CD4-positive, alpha-beta T cell treated with Interleukin-10 for 1 hour (primary cell): ENCODE data around the gene CSRP3.
"Not testable (repeated sequence)": the region's sequence is repeated elsewhere in the genome, so short reads cannot be mapped to it uniquely, and the experiment has no call there.

ENCODE experiments used
- DNase-seq: peaks from one replicate; pipeline ENCODE4 v3.0.0-alpha.2; 2020

Gene CSRP3

DNA sequence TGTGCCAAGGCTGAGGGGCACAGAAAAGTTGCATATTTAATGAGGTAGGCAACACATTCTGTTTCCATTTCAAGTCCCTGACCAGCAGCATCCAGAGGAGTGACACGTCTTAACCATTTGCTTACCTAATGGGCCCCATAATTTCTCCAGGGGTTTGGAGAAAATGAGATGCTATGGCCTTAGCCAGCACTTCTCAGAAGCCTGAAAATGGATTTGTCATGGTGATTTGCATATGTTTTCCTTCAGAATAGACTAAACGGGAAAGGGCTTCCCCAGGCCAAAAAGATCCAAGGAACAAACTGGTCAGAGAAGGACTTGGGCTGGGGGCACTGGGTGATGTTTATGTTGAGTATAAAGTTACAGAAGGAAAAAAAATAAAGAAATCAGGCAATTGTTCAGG is 16.7 kb downstream of the CSRP3 start:
- no peak for DNase-seq

DNA sequence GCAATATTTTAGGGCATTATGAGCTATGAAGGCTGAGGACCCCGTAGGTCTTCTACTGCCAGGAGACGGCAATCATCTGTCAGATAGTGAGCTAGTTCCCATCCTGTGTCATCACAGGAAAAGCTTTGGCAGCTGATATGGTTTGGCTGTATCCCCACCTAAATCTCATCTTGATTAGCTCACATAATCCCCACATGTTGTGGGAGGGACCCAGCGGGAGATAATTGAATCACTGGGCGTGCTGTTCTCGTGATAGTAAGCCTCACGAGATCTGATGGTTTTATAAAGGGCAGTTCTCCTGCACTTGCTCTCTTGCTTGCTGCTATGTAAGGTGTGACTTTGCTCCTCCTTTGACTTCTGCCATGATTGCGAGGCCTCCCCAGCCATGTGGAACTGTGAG is 18.1 kb downstream of the CSRP3 start:
- no peak for DNase-seq

DNA sequence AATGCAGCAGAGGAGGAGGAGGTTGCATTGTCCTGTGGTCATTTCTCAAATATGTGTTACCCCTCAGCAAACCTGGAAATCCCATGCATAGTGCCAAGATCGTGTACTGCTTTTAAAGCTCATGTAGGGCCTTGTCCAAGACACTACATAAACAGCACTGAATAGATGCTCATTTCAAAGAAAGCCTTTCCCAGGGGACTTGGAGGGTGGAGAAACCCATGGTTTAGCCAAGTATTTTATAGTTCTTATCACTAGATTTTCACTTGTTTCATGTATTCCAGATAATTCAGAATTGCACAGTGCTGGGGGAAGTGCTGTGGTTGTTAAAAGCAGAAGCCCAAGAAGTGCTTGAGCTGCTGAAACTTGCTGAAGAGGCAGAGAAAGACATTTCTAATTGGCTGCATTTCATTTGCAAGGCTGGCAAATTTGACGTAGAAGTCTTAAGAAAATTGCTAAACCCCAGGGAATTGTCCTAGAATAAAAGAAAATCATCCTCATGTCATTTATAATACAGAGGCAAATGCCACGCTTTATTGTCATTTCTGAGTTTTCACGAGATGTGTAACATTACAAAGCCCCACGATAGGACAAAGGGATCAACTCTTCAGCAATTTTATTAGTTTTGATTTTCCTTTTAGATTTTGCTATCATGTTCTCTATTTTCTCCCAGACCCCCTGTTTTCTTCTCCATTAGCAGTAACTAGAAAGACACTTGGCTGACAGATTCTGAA is 20.1 kb downstream of the CSRP3 start:
- DNase-seq: no peak

DNA sequence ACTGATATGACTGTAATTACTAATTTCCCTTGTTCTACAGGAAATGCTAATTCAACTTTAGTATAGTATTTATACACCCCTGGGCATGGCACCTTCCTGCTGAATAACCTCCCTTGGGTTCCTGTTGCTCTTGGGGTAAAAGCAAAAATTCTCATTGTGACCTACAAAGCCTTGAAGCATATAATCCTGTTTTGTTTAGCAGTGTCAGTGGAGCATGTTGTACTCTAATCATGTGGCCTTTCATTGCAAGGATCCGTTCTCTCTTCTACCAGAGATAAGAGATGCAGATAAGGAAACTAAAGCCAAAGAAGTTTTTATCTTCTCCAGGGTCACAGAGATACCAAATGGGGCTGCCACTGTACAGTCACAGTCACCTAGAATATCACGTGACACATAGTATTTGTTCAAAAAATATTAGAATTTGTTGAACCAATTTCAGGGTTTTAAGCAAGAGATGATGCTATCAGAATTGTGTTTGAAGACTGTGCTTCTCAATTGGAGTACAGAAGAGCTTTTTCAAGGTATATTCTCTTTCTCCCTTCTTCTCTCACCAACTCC is 25.1 kb downstream of the CSRP3 start:
- DNase-seq: no peak

DNA sequence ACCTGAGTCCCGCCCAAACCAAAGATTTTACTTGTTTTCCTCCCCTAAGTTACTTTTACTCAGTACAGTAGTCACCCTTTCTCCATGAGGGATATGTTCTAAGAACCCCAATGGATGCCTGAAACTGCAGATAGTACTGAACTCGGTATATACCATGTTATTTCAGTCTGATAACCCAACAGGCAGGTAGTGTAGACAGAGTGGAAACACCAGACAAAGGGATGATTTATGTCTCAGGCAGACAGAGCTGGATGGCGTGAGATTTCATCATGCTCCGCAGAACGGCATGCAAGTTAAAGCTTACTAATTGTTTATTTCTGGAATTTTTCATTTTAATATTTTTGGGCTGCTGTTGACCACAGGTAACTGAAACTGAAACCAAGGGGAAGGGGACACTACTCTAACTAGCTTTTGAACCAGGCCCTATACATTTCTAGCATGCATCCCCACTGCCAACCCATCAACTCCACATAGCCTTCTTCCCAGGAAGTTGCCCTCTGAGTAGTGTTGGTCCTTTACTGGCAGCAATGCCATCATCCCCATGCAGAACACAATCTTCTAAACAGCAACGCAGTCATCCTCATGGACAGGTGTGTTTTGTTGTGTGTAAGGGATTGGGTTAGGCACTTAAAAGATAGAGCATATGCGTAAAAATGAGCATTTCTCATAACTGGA is 27.7 kb downstream of the CSRP3 start:
- DNase-seq: no peak

DNA sequence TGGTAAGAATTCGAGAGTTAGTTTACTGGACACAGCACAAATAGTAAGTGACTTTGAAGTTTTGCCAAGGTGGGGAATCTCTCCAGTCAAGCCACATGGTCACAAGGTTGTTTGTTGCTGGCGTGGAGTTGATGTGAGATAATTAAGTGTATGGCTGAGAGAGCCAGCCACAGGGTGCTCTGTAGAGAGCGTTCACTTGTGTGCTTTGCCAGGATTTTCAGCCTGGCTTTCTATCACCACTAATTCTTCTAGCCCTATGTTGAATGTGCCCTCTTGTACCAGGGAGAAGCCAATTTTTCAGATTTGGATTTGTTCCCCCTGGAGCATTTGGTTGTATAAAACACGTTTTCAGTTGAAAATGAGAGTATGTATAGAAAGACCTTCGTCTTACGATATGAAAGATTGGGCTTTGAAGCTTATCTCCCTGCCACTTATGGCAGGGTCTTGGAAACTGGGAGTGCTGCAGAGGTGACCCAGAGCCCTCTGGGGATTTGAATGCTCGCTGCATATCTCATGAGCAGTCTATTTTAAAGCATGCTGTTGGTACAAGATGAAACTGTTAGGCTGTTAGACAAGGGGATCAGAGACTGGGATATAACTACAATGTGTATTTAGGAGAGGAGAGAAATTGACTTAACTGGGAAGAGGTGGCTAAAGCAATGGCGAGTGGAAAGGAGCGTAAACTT is 28.6 kb downstream of the CSRP3 start:
- DNase-seq: no peak

DNA sequence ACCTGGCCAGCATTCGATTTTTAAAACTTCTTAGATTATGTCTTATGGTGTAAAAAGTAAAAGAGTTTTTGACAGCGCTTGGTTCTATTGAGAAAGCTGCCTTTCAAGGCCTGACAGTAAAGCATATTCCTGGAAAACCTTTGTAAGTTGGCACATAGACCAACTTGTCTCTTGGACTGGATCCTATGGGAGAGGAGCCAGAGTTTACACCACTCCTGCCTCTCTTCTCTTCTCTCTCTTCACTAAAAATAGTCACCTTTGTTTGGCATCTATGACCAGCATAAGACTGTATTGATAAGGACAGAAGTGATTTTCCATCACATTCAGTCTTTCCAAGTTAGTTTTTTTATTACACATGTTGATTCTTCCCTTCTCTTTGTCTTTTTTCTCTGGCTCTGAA is 33.7 kb downstream of the CSRP3 start:
- no peak for DNase-seq

DNA sequence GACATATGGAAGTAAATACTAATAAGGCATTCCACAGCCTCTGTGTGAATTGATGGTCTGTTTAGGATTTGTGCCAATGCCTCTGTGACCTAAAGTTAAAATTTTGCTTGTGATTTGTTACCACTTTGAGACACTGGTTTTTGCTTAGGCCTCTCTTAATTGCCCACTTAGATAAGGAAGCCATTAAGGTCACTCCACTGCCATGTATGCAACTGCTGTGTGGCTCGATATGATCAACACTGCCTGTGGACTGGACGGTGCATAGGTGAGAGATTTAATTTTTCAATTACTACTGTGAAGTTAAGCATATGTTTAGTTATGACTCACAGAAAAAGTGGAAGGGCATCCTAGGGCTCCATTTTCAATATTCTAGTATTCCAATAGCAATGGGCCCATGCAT is 36.9 kb downstream of the CSRP3 start:
- no peak for DNase-seq

DNA sequence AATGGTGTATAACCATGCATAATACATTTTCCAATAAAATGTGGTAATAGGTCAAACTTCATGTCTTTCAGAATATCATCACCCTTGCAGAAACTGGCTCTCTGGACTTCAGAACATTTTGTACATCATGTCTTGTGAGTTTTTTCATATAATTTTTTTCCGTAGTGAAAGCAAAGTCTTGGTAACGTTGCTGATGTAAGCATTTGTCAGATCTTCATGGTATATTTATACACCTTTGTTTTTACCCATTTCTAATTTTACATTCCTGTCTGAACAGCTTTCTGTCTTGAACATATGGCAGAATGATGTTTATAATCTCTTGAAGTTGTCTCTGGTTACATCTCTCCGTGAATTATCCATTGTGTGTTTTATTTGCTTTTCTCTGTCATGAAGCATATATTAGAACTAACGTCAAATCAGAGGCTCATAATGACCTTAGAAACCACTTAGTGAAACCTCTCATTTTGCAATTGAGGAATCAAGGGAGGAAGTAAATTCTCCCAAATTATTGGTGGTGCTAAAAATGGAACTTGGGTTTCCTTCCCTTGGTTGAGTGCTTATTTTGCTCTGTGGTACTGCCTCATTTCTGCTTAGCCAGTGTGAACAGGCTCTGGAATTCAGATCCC is 37.4 kb downstream of the CSRP3 start:
- DNase-seq: no peak

DNA sequence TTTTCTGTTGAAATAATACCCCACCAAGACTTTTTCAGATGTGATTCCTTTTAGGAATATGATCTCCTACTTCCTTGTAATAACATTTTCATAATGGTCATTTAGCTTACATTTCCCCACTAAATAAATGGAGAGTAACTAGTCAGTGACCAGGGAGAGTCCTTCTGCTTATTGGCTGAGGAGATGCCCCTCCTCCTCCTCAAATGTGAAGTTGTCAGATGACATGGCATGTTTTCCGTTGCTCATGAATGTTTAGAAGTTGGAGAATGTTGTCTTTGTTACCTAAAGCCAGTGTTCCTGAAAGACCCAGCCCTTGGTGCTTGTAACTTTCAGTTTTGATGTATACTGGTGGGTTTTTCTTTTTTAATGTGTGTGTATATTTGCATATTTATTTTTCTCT is 38.2 kb downstream of the CSRP3 start:
- DNase-seq: no peak

DNA sequence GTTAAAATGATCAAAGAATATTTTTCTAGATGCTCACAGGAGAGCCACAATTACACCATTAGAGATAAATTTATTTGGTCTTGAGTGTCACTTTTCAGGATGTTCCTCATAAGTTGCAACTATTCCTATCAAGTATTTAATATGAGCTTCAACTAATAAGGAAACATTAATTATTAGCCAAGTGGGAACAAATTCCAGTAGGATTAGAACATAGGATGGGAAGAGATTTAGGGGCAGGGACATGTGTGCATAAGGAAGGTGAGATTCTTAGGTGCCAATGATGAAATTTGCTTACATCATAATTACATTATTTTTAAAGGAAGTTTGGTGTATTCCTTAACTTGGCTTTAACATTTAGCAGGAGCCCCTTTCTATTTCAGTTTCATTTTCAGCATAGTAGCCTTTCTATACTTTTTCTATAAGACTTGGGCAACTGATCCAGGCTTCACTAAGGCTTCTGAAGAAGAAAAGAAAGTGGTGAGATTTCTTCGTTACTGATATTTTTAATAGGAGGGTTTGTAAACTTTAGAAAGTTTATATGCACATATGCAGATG is 38.8 kb downstream of the CSRP3 start:
- DNase-seq: no peak

DNA sequence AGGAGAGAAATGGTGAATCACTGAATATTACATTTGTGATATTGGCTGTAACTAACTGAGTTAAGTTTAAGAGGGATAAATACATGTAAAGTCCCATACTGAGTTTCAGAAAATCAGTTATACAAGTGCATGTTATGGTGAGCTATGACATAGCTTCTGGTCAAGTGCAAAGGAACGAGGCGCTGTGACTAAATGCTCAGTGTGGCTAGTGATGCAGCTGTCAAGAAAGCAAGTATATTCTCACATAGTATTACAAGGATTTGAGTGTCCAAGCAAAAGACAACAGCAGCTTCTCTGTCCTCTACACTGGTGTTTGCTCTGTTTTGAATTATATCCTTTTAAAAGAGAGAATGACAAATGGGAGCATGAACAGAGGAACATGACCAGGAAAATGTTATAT is 40.1 kb downstream of the CSRP3 start:
- no peak for DNase-seq

DNA sequence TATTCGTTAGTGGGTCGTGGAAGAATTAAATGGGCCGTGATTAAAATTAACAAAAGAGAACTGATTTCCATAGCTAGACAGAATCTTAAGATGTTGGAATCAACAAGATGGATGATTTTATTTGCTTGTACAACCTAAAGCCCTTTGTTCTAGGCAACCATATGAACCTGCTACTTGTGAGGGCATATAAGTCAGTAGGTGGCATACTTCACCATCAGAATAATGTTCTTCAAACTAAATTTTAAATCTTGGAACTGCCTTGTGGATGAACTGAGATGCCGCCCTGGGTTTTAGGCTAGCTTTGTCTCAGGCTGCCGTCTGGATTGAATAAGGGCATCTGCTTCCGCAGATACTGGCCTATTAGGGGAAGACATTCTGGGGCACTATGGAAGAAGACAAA is 40.9 kb downstream of the CSRP3 start:
- no peak for DNase-seq

DNA sequence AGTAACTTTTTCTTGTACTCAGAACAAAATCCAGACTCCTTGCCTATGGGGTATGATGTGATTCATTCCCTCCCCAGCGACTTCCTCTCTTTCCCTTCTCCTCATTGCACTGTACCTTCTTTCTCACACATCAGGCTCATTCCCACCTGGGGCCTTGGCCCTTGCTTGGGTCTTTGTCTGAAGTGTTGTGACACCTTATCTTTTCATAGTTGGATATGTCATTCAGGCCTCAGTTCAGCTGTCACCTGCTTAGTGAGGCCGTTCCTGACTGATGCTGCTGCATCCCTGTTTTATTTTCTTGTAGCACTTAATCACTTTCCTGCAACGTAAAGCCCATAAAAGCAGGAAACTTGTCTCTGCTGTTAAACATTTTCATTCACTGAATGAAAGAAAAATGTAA is 44.9 kb downstream of the CSRP3 start:
- no peak for DNase-seq

DNA sequence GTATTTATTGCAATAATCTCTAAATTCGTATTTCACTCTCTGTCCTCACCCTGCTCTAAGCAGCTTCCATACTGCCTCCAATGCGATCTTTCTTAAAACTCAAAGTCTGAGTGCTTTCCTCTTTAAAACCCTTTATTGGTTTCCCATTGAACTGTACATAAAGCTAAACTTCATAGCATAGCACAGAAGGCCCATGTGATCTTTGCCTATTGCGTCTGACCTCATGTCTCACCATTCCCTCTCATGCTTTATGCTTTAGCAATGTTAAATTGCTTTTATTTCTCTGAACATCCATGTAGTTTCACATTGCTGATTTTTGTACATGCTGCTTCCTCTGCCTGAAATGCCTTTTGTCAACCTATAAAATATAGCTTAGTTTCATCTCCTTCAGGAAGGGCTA is 56.5 kb downstream of the CSRP3 start:
- no peak for DNase-seq

DNA sequence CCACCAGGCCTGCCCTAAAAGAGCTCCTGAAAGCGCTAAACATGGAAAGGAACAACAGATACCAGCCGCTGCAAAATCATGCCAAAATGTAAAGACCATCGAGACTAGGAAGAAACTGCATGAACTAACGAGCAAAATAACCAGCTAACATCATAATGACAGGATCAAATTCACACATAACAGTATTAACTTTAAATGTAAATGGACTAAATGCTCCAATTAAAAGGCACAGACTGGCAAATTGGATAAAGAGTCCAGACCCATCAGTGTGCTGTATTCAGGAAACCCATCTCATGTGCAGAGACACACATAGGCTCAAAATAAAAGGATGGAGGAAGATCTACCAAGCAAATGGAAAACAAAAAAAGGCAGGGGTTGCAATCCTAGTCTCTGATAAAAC is 64.9 kb downstream of the CSRP3 start:
- not testable (repeated sequence) for DNase-seq

DNA sequence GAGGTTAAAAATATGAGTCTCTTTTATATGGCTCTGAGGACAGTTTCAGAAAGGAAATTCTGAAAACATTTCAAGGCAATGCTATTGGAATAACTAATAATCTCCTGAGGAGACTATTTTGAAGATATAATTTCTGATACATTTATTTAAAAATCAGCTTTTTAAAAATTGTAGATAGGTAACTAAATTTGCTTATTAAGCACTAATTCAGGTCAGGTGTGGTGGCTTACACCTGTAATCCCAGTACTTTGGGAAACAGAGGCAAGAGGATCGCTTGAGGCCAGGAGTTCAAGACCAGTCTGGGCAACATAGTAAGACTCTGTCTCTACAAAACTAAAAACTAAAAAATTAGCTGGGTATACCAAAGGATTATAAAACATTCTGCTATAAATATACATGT is 67.8 kb downstream of the CSRP3 start:
- no peak for DNase-seq
